SKM-1 treated with dmso at 0.1 percent for 144 hours (cell line): Measurements from ENCODE around the gene MED29.

Source experiments
- DNase-seq: peaks from one replicate; lab custom pipeline; 2025; ENCODE audit not compliant: unreplicated experiment; lab: John Stamatoyannopoulos, UW

MED29 gene

GRCh38 chr19:39410017-39410830, 19.0 kb downstream of the MED29 start:
- DNase-seq = peak; percentile 78

- DNase-seq = no peak
Measured at GRCh38 chr19:39410831-39411080, 19.6 kb downstream of the MED29 start.

- no peak for DNase-seq
Measured at GRCh38 chr19:39411081-39411831, 20.1 kb downstream of the MED29 start.

- peak; percentile 92 for DNase-seq
Measured at GRCh38 chr19:39411832-39412099, 20.6 kb downstream of the MED29 start.

GRCh38 chr19:39412100-39412866, 21.1 kb downstream of the MED29 start, which contains the start of gene PLEKHG2:
Gene PLEKHG2 (plus strand): TSS chr19:39412669. CDS start chr19:39414087, 1,418 bp downstream.
- DNase-seq = peak; percentile 97

DNA sequence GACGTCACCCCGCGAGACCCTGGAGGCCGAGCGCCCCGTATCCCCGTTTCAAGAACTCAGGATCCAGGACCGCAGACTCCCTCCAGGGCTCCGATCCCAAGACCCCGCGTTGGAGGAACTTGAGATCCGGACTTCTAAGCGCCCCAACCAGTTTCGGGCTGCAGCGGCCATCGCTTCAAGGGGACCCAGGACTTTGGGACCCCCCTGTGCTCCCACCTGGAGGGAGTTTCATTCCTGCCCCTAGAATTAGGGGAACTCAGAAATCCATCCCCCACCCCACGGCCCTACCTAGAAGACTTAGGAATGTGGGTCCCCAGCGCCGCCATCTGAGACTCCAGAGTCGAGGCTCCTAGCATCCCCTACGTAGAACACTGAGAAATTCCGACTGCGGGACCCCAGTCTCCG, 21.7 kb downstream of the MED29 start:
- no peak for DNase-seq

DNA sequence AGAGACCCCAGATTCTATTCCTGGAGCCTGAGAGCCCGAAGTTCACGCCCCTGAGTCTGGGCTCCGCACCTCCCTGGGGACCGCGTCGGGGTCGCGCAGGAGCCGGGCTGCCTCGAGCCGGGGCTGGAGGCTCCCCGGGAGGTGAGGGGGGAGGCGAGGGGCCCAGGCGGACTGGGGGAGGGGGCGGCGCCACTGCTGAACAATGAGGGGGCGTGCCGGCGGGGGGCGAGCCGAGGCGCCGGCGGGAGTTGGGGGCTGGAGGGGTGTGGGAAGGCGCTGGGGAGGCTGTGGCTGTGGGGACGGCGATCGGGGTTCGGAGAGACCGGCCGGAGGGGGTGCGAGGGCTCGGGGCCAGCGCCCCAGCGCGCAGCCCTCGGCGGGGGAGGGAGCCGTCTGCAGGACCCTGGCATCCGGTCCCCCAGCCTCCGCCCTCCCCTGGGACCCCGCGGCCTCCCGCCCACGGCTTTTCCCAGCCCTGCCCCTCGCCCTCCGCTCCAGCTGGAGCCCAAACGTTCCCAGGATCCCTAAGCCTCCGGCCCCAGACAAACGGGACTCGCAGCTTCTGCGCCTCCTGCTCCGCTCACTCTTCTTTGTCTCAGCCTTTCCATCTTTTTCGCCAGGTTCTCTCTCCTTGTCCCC, 22.2 kb downstream of the MED29 start:
- DNase-seq = no peak

DNA sequence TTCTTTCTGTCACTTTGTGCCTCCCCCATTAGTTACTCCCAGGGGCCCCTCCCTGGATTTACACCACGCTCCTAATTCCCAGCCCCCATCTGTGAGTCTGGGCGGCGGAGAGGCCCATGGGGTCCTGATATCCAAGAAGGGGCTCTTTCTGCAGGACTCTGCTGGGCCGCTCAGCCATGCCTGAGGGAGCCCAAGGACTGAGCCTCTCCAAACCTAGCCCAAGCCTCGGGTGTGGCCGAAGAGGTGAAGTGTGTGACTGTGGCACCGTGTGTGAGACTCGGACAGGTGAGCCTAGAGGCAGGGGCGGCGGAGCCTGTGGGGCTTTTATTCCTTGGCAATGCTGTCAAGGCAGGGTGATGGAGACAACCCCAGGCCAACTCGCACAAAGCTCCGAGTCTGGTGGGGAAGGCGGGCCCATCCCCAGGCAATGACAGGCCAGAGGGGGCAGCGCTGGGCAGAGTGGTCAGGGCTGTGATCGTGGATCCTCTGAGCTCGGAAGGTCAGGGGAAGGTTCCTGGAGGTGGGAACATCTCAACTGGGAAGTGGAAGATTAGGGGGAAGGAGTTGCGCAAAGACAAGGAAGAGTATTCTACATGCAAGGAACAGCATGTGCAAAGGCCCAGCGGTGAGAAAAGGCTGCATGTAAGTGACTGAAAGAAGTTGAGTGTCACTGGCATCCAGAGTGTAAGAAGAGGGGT, 22.9 kb downstream of the MED29 start:
- no peak for DNase-seq

DNA sequence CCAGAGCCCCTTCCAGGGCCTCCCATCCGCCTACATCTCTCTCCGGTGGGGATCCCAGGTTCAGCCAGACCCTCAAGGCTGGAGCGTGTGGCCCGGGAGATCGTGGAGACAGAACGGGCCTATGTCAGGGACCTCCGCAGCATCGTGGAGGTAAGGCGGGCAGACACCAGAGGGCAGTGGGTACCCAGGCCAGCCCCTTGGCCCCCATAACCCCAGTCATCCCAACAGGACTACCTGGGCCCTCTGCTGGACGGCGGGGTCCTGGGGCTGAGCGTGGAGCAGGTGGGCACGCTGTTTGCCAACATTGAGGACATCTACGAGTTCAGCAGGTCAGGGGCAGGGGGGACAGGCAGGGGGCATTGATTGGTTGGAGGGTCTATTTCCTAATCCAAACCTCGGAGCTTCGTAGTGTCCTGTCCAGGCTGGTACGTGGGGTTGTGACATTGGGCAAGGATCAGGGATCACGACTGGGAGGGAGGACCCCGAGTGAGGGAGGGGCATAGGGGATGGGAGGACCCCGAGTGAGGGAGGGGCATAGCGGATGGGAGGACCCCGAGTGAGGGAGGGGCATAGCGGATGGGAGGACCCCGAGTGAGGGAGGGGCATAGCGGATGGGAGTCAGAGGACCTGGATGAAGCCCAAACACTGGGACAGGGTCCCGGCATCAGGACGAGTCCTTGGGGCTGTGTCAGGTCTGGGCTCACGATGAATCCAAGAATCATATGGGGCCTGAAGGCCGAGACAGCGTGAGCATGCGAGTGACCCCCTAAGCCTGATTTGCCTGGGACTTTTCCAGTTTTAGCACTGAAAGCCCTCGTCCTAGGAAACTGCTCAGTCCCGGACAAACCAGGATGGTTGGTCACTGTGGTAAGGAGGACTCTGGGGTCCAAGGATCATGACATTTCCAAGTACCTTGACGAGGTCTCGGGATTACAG, 24.2 kb downstream of the MED29 start:
- DNase-seq = no peak

DNA sequence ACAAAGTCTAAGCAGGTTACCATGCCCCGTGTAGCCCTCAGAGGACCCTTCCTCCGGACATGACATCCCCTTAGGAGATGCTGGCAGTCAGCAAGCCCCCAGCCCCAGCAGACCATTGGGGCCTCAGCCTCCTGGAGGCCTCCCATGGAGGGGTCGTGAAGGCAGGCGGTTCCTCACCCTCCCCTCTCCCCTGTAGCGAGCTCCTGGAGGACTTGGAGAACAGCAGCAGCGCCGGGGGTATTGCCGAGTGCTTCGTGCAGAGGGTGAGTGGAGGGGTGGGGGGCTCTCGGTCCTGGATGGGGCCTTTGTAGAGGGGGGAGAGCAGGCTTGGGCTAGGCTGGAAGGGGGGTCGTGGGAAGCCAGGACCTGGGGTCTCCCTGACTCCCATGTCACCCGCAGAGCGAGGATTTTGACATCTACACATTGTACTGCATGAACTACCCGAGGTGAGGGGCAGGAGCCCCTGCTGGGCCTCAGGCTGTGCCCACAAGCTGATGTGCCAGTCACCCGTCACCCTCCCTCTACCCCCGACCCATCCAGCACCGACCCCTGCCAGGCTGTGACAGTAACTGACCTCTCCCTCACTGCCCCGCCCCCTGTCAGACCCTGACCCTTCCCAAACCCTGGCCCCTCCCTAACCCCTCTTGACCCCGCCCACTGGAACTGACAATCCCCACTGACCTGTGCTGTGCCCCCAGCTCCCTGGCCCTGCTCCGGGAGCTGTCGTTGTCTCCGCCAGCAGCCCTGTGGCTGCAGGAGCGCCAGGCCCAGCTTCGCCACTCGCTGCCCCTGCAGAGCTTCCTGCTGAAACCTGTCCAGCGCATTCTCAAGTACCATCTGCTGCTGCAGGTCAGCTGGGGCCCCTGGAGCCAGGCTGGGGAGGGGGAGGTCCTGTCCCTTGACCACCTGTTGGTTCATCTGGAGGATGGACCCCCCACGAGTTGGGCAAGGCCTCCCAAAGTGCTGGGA, 25.3 kb downstream of the MED29 start:
- DNase-seq = no peak

DNA sequence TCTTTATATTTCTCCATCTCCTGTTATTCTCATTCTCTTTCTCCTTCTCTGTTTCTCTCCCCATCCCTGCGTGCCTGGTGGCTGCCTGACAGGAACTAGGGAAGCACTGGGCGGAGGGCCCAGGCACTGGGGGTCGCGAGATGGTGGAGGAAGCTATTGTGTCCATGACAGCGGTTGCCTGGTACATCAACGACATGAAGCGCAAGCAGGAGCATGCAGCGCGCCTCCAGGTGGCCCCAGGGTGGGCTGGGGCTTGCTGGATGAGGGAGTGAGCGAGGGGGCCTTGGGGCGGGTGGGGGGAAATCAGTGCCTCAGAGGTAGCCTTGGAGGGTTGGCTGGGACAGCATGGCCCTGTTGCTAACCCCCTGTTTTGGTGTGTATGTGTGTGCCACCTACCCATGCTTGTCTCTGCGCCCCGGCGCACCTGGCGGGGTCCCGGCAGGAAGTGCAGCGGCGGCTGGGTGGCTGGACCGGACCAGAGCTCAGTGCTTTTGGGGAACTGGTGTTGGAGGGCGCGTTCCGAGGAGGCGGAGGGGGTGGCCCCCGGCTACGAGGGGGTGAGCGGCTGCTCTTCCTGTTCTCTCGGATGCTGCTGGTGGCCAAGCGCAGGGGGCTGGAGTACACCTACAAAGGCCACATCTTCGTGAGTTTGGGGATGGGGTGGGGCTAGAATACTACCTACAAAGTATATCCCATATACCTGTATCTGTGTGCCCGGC, 26.4 kb downstream of the MED29 start:
- no peak for DNase-seq

- DNase-seq = no peak
Measured at GRCh38 chr19:39419003-39419402, 27.8 kb downstream of the MED29 start.

DNA sequence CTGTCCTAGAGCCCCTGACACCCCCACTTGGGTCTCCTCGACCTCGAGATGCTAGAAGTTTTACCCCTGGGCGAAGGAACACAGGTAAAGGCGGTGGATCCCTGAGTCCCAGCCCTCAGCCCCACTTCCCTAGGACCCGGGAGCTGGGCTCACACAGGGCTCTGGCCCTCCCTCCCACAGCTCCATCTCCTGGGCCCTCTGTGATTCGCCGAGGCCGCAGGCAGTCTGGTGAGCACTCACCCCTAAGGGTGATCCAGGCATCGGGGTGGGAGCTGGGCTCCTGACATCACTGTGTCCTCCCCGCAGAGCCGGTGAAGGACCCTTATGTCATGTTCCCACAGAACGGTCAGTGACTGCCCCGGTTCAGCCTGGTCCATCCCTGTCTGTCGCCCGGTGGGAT, 29.6 kb downstream of the MED29 start:
- DNase-seq = no peak

DNA sequence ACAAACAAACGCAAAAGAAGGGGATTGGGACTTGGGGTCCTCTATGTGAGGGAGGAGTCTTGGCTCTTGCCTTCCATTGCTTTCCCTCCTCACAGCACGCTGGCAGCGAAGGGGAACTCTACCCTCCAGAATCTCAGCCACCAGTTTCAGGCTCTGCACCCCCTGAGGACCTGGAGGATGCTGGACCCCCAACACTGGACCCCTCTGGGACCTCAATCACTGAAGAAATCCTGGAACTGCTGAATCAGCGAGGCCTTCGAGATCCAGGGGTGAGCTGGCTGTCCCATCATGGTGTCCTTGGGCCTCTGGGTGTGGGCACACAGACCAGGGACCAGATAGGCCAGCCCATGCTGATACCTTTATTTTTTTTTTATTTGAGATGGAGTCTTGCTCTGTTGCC, 30.8 kb downstream of the MED29 start:
- no peak for DNase-seq

- no peak for DNase-seq
Measured at GRCh38 chr19:39423258-39424086, 32.3 kb downstream of the MED29 start.

DNA sequence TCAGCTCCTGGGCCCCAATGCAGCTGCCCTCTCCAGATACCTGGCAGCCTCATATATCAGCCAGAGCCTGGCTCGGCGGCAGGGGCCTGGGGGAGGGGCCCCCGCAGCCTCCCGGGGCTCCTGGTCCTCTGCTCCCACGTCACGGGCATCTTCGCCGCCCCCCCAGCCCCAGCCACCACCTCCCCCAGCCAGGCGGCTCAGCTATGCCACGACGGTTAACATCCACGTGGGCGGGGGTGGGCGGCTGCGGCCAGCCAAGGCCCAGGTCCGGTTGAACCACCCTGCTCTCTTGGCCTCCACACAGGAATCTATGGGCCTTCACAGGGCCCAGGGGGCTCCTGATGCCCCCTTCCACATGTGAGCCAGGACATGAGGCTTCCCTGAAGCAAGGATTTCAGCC, 33.8 kb downstream of the MED29 start:
- no peak for DNase-seq

GRCh38 chr19:39425744-39426143, 34.6 kb downstream of the MED29 start:
- no peak for DNase-seq
